NOMO-1 treated with dmso at 0.1 percent for 144 hours (cell line): ENCODE data around the gene HMCN1.

ENCODE experiments used
- DNase-seq: peaks from one replicate; lab custom pipeline; 2025; ENCODE audit not compliant: unreplicated experiment; lab: John Stamatoyannopoulos, UW

HMCN1 gene

GRCh38 chr1:185733818-185734735 is at the start of gene HMCN1:
Gene HMCN1, plus strand, starts transcription at chr1:185734391. Its CDS starts 389 bp downstream, at chr1:185734780.
- no peak for DNase-seq

GRCh38 chr1:185686821-185687778 is 47.1 kb upstream of the HMCN1 start:
- no peak for DNase-seq

- no peak for DNase-seq
Observed at GRCh38 chr1:185690527-185690926, 43.7 kb upstream of the HMCN1 start.

GRCh38 chr1:185693654-185694053 is 40.5 kb upstream of the HMCN1 start:
- DNase-seq, result no peak

GRCh38 chr1:185694081-185694480 is 40.1 kb upstream of the HMCN1 start:
- DNase-seq, result peak; percentile 58

GRCh38 chr1:185695299-185695698 is 38.9 kb upstream of the HMCN1 start:
- no peak for DNase-seq

- DNase-seq, result no peak
Observed at GRCh38 chr1:185696422-185697150, 37.6 kb upstream of the HMCN1 start.

GRCh38 chr1:185699874-185700273 is 34.3 kb upstream of the HMCN1 start:
- DNase-seq, result no peak

- DNase-seq, result no peak
Observed at GRCh38 chr1:185701650-185702049, 32.5 kb upstream of the HMCN1 start.

- DNase-seq, result no peak
Observed at GRCh38 chr1:185704181-185704580, 30.0 kb upstream of the HMCN1 start.

GRCh38 chr1:185716095-185716494 is 18.1 kb upstream of the HMCN1 start:
- DNase-seq, result no peak

GRCh38 chr1:185719021-185719420 is 15.2 kb upstream of the HMCN1 start:
- no peak for DNase-seq

- DNase-seq, result no peak
Observed at GRCh38 chr1:185720633-185721272, 13.4 kb upstream of the HMCN1 start.

- no peak for DNase-seq
Observed at GRCh38 chr1:185721553-185721952, 12.6 kb upstream of the HMCN1 start.

GRCh38 chr1:185722098-185722497 is 12.1 kb upstream of the HMCN1 start:
- no peak for DNase-seq

GRCh38 chr1:185727726-185728125 is 6.5 kb upstream of the HMCN1 start:
- DNase-seq, result no peak

- DNase-seq, result no peak
Observed at GRCh38 chr1:185731446-185731845, 2.7 kb upstream of the HMCN1 start.

- DNase-seq, result no peak
Observed at GRCh38 chr1:185732951-185733350, 1.2 kb upstream of the HMCN1 start.

GRCh38 chr1:185734929-185735700 is 924 bp downstream of the HMCN1 start:
- DNase-seq, result no peak

GRCh38 chr1:185735701-185736064 is 1.5 kb downstream of the HMCN1 start:
- DNase-seq, result no peak
